Activated CD4-positive, alpha-beta T cell treated with anti-CD3 and anti-CD28 coated beads for 36 hours (primary cell): ENCODE data around the gene LSM14A. TPM values are rescaled to one million over a fixed set of nuclear protein-coding genes. Genes with fewer than 3 reads are reported as not detected.
"Not testable (repeated sequence)": the region's sequence is repeated elsewhere in the genome, so short reads cannot be mapped to it uniquely, and the experiment has no call there.

ENCODE experiments used
- ATAC-seq: fragments of 200-7000 bp; cut with Tn5 transposase; one replicate; pipeline ENCODE4 v1.10.0; 2021; ENCODE audit warnings: mild to moderate bottlenecking, moderate library complexity
- CTCF ChIA-PET: fragments of 350-600 bp; sonication (Branson Sonifier 250); formaldehyde crosslinking; loops from one replicate; lab custom pipeline; 2021; ENCODE audit warnings: antibody characterized with exemption; lab: Charles Lee
- POLR2A ChIA-PET: fragments of 350-600 bp; sonication (Branson Sonifier 250); formaldehyde crosslinking; loops from one replicate; lab custom pipeline; 2021; ENCODE audit warnings: antibody characterized with exemption, inconsistent platforms; lab: Charles Lee
- DNase-seq: peaks from one replicate; pipeline ENCODE4 v3.0.0-alpha.2; 2020
- H3K27ac Mint-ChIP-seq: one replicate; pipeline ENCODE4 v1.8.0; 2021; ENCODE audit warnings: mixed read lengths
- H3K27me3 Mint-ChIP-seq: one replicate; pipeline ENCODE4 v1.8.0; 2021; ENCODE audit warnings: mixed read lengths
- H3K36me3 Mint-ChIP-seq: one replicate; pipeline ENCODE4 v1.8.0; 2021; ENCODE audit warnings: low read depth, mixed read lengths
- H3K4me1 Mint-ChIP-seq: one replicate; pipeline ENCODE4 v1.8.0; 2021; ENCODE audit warnings: mixed read lengths
- H3K4me3 Mint-ChIP-seq: one replicate; pipeline ENCODE4 v1.8.0; 2021; ENCODE audit warnings: mild to moderate bottlenecking, moderate library complexity, mixed read lengths
- H3K9me3 Mint-ChIP-seq: one replicate; pipeline ENCODE4 v1.8.0; 2021; ENCODE audit warnings: low read depth, mixed read lengths
- intact Hi-C, 2 experiments: fragments of 100-400 bp; cut with DNase I in 1 of 2; cut with micrococcal nuclease in 1 of 2; formaldehyde crosslinking; loops; one replicate each; pipeline versions ENCODE4 v1.14.2 to v1.15.1; 2022 to 2024; cut with DNase I, micrococcal nuclease
- total RNA-seq, 2 experiments: library from RNA; stranded (reverse); gene quantifications; one replicate each; pipeline ENCODE4 v1.2.3, GENCODE V29; 2021

LSM14A gene
- 100 to 1,000 TPM in 1 of 2 experiments, 10 to 100 TPM in 1; 89.0 to 151 TPM for total RNA-seq

DNA sequence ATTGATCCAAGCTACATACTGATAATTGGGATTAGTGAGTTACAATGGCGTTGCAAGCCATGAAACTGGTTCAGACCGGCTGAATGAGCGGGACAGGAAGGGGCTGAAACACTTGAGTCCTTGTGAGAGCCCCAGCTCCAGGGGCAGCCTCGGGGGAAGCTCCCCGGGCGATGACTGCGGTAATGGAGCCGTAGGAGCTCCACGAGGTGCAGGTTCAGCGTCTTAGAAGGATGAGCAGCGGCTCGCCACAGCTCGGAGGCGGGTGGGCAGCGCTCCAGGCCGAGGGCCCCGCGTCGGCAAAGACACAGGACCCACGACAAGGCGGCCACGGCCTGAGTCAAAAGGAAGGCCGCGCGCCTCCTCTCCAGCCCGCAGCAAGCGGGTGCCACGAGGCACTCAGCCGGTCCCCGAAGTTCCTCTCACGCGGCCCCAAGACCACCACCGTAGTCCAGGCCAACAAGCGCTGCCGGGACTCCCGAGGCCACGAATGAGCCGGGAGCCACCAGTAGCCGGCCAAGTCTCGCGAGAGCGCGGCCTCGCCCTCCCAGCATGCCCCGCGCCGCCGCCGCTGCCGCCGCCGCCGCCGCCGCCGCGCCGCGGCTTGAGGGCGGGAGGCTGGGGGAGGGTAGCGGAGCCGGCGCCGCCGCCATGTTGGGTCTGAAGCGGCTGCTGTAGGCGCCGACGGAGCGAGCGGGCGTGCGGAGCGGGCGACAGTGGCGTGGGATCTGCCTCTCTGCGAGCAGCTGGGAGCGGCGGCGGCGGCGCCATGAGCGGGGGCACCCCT, at the start of gene LSM14A:
TSS of gene LSM14A (plus strand) at position 628 of the 784 bp plus-strand sequence. CDS start at position 767, 139 bp downstream.
- DNase-seq (peak; percentile 95), ATAC-seq (peak; percentile 70)
- H3K4me1 Mint-ChIP-seq: peaks cover 36% of the 10 kb centered on the region
- no peaks in the 10 kb centered on the region for H3K27me3 Mint-ChIP-seq
- ChIA-PET CTCF (interaction anchor here (1.2 kb wide), 1 partner anchor 48 kb away, joined by 3 read pairs; no protein-coding TSS in a partner anchor), POLR2A (interaction anchor here (1.1 to 1.3 kb wide), 3 partner anchors 37 to 185 kb away, joined by 3 to 4 read pairs (median 4); no protein-coding TSS in a partner anchor)
- intact Hi-C loops: loop anchor here (1.0 to 10.0 kb wide), 18 partner anchors 38 to 1767 kb away; partner anchors contain the start of genes CEBPG (in 1 of the 2), DPY19L3 (in 1 of the 2), GARRE1 (in 1 of the 2) and KCTD15 (in 1 of the 2)
- H3K27ac Mint-ChIP-seq: peak within 1 kb of the TSS; percentile 99
- no peaks in the 10 kb centered on the region for H3K9me3 Mint-ChIP-seq
- peak within 1 kb of the TSS; percentile 88 for H3K4me3 Mint-ChIP-seq
- peaks cover 21% of the 10 kb centered on the region for H3K36me3 Mint-ChIP-seq

- ATAC-seq (no peak), DNase-seq (no peak)
- intact Hi-C loops: loop anchor here (5.0 kb wide), 2 partner anchors 97 to 222 kb away; no protein-coding TSS in a partner anchor
- Mint-ChIP-seq H3K9me3 (no peaks in the 10 kb centered on the region), H3K4me1 (peaks cover 2% of the 10 kb centered on the region), H3K36me3 (no peaks in the 10 kb centered on the region), H3K4me3 (no peak overlapping the region), H3K27ac (no peak overlapping the region), H3K27me3 (no peaks in the 10 kb centered on the region)
- CTCF ChIA-PET: interaction anchor here (1.3 kb wide), 1 partner anchor 103 kb away, joined by 5 read pairs; no protein-coding TSS in a partner anchor
- POLR2A ChIA-PET: no interaction called here
Measured at GRCh38 chr19:34124828-34125227, 47.5 kb upstream of the LSM14A start.

- ChIA-PET CTCF (interaction anchor here (0.7 to 1.8 kb wide), 5 partner anchors 13 to 55 kb away, joined by 3 to 6 read pairs (median 3); no protein-coding TSS in a partner anchor), POLR2A (no interaction called here)
- Mint-ChIP-seq H3K36me3 (no peaks in the 10 kb centered on the region), H3K27ac (no peak overlapping the region), H3K27me3 (no peaks in the 10 kb centered on the region), H3K9me3 (no peaks in the 10 kb centered on the region), H3K4me3 (no peak overlapping the region), H3K4me1 (no peaks in the 10 kb centered on the region)
- no peak for ATAC-seq
- no peak for DNase-seq
- intact Hi-C loops: no loop called here
Measured at GRCh38 chr19:34126966-34127365, 45.3 kb upstream of the LSM14A start.

GRCh38 chr19:34127684-34128189, 44.6 kb upstream of the LSM14A start:
- H3K4me1 Mint-ChIP-seq: no peaks in the 10 kb centered on the region
- ChIA-PET CTCF (interaction anchor here (0.7 to 1.8 kb wide), 3 partner anchors 18 to 350 kb away, joined by 3 to 6 read pairs (median 4); no protein-coding TSS in a partner anchor), POLR2A (no interaction called here)
- H3K4me3 Mint-ChIP-seq: no peak overlapping the region
- no peak overlapping the region for H3K27ac Mint-ChIP-seq
- H3K36me3 Mint-ChIP-seq: no peaks in the 10 kb centered on the region
- no peaks in the 10 kb centered on the region for H3K27me3 Mint-ChIP-seq
- H3K9me3 Mint-ChIP-seq: no peaks in the 10 kb centered on the region
- intact Hi-C loops: no loop called here
- ATAC-seq (no peak), DNase-seq (no peak)

GRCh38 chr19:34128558-34129250, 43.6 kb upstream of the LSM14A start:
- intact Hi-C loops: no loop called here
- ATAC-seq: no peak
- Mint-ChIP-seq H3K4me1 (no peaks in the 10 kb centered on the region), H3K36me3 (no peaks in the 10 kb centered on the region), H3K27me3 (no peaks in the 10 kb centered on the region), H3K4me3 (no peak overlapping the region), H3K9me3 (no peaks in the 10 kb centered on the region), H3K27ac (no peak overlapping the region)
- CTCF ChIA-PET: interaction anchor here (1.0 kb wide), 1 partner anchor 351 kb away, joined by 3 read pairs; no protein-coding TSS in a partner anchor
- POLR2A ChIA-PET: no interaction called here
- no peak for DNase-seq

GRCh38 chr19:34131100-34131499, 41.2 kb upstream of the LSM14A start:
- peaks cover 9% of the 10 kb centered on the region for H3K4me1 Mint-ChIP-seq

DNA sequence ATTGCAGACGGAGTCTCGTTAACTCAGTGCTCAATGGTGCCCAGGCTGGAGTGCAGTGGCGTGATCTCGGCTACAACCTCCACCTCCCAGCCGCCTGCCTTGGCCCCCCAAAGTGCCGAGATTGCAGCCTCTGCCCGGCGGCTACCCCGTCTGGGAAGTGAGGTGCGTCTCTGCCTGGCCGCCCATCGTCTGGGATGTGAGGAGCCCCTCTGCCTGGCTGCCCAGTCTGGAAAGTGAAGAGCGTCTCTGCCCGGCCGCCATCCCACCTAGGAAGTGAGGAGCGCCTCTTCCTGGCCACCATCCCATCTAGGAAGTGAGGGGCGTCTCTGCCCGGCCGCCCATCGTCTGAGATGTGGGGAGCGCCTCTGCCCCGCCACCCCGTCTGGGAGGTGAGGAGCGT, 40.2 kb upstream of the LSM14A start:
- H3K27me3 Mint-ChIP-seq, POLR2A ChIA-PET, ATAC-seq, CTCF ChIA-PET, H3K4me3 Mint-ChIP-seq, H3K36me3 Mint-ChIP-seq, H3K9me3 Mint-ChIP-seq, DNase-seq, H3K4me1 Mint-ChIP-seq, H3K27ac Mint-ChIP-seq: not testable (repeated sequence)
- intact Hi-C loops: loop anchor here (5.0 to 10.0 kb wide), 2 partner anchors 40 to 757 kb away; partner anchors contain the start of genes CEBPG (in 1 of the 2) and LSM14A (in 1 of the 2)

More at GRCh38 chr19:34131100-34131499, 41.2 kb upstream of the LSM14A start:
- ChIA-PET POLR2A (no interaction called here), CTCF (interaction anchor here (1.4 kb wide), 1 partner anchor 9 kb away, joined by 5 read pairs; no protein-coding TSS in a partner anchor)
- H3K9me3 Mint-ChIP-seq: no peaks in the 10 kb centered on the region
- ATAC-seq (no peak), DNase-seq (no peak)
- H3K4me3 Mint-ChIP-seq: no peak overlapping the region
- H3K27ac Mint-ChIP-seq: no peak overlapping the region
- intact Hi-C loops: loop anchor here (5.0 to 10.0 kb wide), 2 partner anchors 41 to 756 kb away; partner anchors contain the start of genes CEBPG (in 1 of the 2) and LSM14A (in 1 of the 2)
- no peaks in the 10 kb centered on the region for H3K36me3 Mint-ChIP-seq
- no peaks in the 10 kb centered on the region for H3K27me3 Mint-ChIP-seq

DNA sequence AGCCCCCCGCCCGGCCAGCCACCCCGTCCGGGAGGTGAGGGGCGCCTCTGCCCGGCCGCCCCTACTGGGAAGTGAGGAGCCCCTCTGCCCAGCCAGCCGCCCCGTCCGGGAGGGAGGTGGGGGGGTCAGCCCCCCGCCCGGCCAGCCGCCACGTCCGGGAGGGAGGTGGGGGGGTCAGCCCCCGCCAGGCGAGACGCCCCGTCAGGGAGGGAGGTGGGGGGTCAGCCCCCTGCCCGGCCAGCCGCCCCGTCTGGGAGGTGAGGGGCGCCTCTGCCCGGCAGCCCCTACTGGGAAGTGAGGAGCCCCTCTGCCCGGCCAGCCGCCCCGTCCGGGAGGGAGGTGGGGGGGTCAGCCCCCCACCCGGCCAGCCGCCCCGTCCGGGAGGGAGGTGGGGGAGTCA, 39.6 kb upstream of the LSM14A start:
- DNase-seq, H3K36me3 Mint-ChIP-seq, H3K27ac Mint-ChIP-seq, H3K4me3 Mint-ChIP-seq, POLR2A ChIA-PET, ATAC-seq, H3K27me3 Mint-ChIP-seq, H3K9me3 Mint-ChIP-seq, CTCF ChIA-PET, H3K4me1 Mint-ChIP-seq: not testable (repeated sequence)
- intact Hi-C loops: loop anchor here (5.0 to 10.0 kb wide), 2 partner anchors 40 to 758 kb away; partner anchors contain the start of genes CEBPG (in 1 of the 2) and LSM14A (in 1 of the 2)

DNA sequence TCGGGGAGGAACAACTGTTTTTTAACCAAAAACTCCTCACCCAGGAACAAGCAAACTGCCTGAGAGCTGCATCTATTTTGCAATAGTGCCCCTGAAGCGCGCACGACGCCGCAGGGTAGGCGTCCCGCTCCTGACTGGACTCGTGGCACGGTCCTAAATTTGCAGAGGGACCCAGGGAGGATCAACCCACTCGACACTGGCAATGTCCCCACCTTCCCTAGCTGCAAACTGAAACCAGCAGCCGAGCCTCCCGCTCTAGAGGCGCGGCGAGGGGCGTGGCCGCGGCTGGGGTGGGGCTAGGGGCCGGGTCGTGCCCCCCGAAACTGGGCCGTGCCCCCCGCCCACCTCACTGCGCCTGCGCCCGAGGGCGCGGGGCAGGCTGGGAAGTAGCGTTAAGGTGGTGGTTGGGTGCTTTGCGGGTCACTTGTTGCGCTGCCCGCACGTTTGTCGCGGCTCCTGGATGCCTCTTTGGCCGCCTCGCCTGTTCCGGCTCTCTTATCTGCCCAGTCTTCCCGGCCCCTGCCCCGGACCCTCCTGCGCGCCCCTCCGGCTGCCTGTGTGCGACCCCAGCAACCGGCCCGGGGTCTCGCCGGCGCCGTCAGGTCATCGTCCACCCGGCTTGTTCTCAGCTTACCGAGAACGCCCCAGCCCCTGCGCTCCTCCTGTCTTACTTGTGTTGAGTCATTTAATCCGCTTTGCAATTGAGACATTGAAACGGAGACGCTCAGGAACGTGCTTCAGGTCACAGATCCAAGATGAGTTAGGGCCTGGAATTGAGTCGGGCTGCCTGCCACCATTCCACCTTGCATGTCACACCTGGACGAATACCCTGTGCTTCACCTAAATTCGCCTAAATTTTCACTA, 37.9 kb upstream of the LSM14A start:
- Mint-ChIP-seq H3K27me3 (no peaks in the 10 kb centered on the region), H3K4me1 (peaks cover 9% of the 10 kb centered on the region), H3K9me3 (no peaks in the 10 kb centered on the region), H3K4me3 (peak overlapping the region; percentile 92), H3K36me3 (no peaks in the 10 kb centered on the region), H3K27ac (peak overlapping the region; percentile 95)
- DNase-seq (peak; percentile 94), ATAC-seq (peak; percentile 94)
- POLR2A ChIA-PET: interaction anchor here (0.7 to 1.4 kb wide), 2 partner anchors 37 to 44 kb away, joined by 4 to 5 read pairs; no protein-coding TSS in a partner anchor
- intact Hi-C loops: loop anchor here (1.0 to 10.0 kb wide), 9 partner anchors 38 to 760 kb away; partner anchors contain the start of genes LSM14A (in 2 of the 2), CEBPG (in 1 of the 2), PEPD (in 1 of the 2) and UBA2 (in 1 of the 2)
- CTCF ChIA-PET: interaction anchor here (0.6 to 1.5 kb wide), 9 partner anchors 10 to 1555 kb away, joined by 3 to 8 read pairs (median 3); no protein-coding TSS in a partner anchor
